NCI-H2227 treated with DMSO at 0.1 percent for 48 hours (cell line): ENCODE data around the gene ENTR1.
"Not testable (repeated sequence)": the region's sequence is repeated elsewhere in the genome, so short reads cannot be mapped to it uniquely, and the experiment has no call there.

Experiments used
- DNase-seq: peaks from one replicate; lab custom pipeline; 2025; lab: John Stamatoyannopoulos, UW

Gene ENTR1

GRCh38 chr9:136438548-136439480, 28.4 kb upstream of the ENTR1 start:
- DNase-seq, result no peak

- peak; percentile 7 for DNase-seq
Observed at GRCh38 chr9:136437839-136438547, 27.6 kb upstream of the ENTR1 start.

GRCh38 chr9:136437430-136437829, 27.0 kb upstream of the ENTR1 start:
- no peak for DNase-seq

- DNase-seq, result no peak
Observed at GRCh38 chr9:136436055-136436634, 25.7 kb upstream of the ENTR1 start.

GRCh38 chr9:136434580-136435169, 24.3 kb upstream of the ENTR1 start:
- no peak for DNase-seq

- no peak for DNase-seq
Observed at GRCh38 chr9:136433849-136434579, 23.6 kb upstream of the ENTR1 start.

GRCh38 chr9:136433043-136433715, 22.8 kb upstream of the ENTR1 start:
- DNase-seq, result no peak

- no peak for DNase-seq
Observed at GRCh38 chr9:136432591-136432990, 22.2 kb upstream of the ENTR1 start.

- DNase-seq, result no peak
Observed at GRCh38 chr9:136431782-136432350, 21.5 kb upstream of the ENTR1 start.

GRCh38 chr9:136430588-136431234, 20.3 kb upstream of the ENTR1 start:
- DNase-seq, result no peak

- no peak for DNase-seq
Observed at GRCh38 chr9:136429683-136430491, 19.5 kb upstream of the ENTR1 start.

- DNase-seq, result no peak
Observed at GRCh38 chr9:136429075-136429628, 18.7 kb upstream of the ENTR1 start.

- DNase-seq, result no peak
Observed at GRCh38 chr9:136426787-136427186, 16.4 kb upstream of the ENTR1 start.

GRCh38 chr9:136425367-136425766, 15.0 kb upstream of the ENTR1 start:
- not testable (repeated sequence) for DNase-seq

- DNase-seq, result no peak
Observed at GRCh38 chr9:136424750-136425362, 14.4 kb upstream of the ENTR1 start.

- no peak for DNase-seq
Observed at GRCh38 chr9:136423432-136424146, 13.2 kb upstream of the ENTR1 start.

GRCh38 chr9:136422876-136423275, 12.5 kb upstream of the ENTR1 start:
- DNase-seq, result no peak

GRCh38 chr9:136421791-136422190, 11.4 kb upstream of the ENTR1 start:
- no peak for DNase-seq
